Upper lobe of left lung (tissue), 4 donors: ENCODE results near the gene FAM153A.
"Not testable (repeated sequence)": the region's sequence is repeated elsewhere in the genome, so short reads cannot be mapped to it uniquely, and the experiment has no call there.

Experiments used
- CTCF ChIP-seq, 6 experiments: fragments of 450-650 bp in 4 of 6; fragments of 200-600 bp in 2 of 6; sonication (generic) in 2 of 6; IDR thresholded peaks; one replicate each; pipeline ENCODE4 v1.5.1; 2016 to 2019; ENCODE audit warnings: antibody characterized with exemption in 6 of 6
- POLR2A ChIP-seq, 4 donors: fragments of 450-650 bp; IDR thresholded peaks; one replicate each; pipeline ENCODE4 v1.5.1; 2016 to 2017; ENCODE audit warnings: antibody characterized with exemption in 4 of 4, mild to moderate bottlenecking in 2 of 4

- TF ChIP-seq CTCF, POLR2A (IDR thresholded peaks at IDR 0.05): not testable (repeated sequence)
These were observed 93.6 kb downstream of the FAM153A start for GRCh38 chr5:177689011-177689610.
